Nephron progenitor cell (in vitro differentiated cells): ENCODE results near the gene LMX1B.

Source experiments
- DNase-seq: peaks from one replicate; pipeline ENCODE4 v3.0.0; 2021
- H3K27ac Mint-ChIP-seq: 2 replicates; pipeline ENCODE4 v1.8.0; 2021; ENCODE audit warnings: mild to moderate bottlenecking, moderate library complexity, mixed read lengths
- H3K27me3 Mint-ChIP-seq: 2 replicates; pipeline ENCODE4 v1.8.0; 2021; ENCODE audit warnings: mild to moderate bottlenecking, low read depth, mixed read lengths; ENCODE audit not compliant: poor library complexity
- H3K36me3 Mint-ChIP-seq: 2 replicates; pipeline ENCODE4 v1.8.0; 2021; ENCODE audit warnings: low read depth, mixed read lengths
- H3K4me1 Mint-ChIP-seq: 2 replicates; pipeline ENCODE4 v1.8.0; 2021; ENCODE audit warnings: mixed read lengths
- H3K4me3 Mint-ChIP-seq: 2 replicates; pipeline ENCODE4 v1.8.0; 2021; ENCODE audit warnings: mild to moderate bottlenecking, moderate library complexity, mixed read lengths
- H3K9me3 Mint-ChIP-seq: 2 replicates; pipeline ENCODE4 v1.8.0; 2021; ENCODE audit warnings: mild to moderate bottlenecking, moderate library complexity, mixed read lengths
- TF ChIP-seq, protein P1 (sequence below): fragments of 200-600 bp; sonication (generic); IDR thresholded peaks from 2 replicates; pipeline ENCODE4 v1.5.0; 2021; ENCODE audit warnings: antibody characterized with exemption

Gene LMX1B

DNA sequence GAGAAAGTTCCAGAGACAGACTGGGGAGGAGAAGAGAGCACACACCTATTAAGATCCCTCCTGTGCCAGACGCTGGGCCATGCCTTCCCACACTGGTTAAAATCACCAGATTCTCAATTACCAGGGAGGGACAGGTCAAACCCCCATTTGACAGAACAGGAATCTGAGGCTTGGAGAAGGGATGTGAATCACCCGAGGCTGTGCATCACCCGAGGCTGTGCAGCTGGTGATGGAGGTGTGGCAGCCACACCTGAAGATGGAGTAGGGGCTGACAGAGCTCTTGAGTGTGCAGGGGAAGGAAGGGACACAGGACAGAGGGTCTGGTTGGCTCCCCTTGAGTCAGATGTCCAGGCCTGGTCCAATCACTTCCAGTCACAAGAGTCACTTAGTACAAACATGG, 70.6 kb downstream of the LMX1B start:
- Mint-ChIP-seq H3K4me1 (peaks cover 32% of the 10 kb centered on the region), H3K4me3 (no peak overlapping the region), H3K27me3 (peaks cover 94% of the 10 kb centered on the region), H3K36me3 (no peaks in the 10 kb centered on the region), H3K9me3 (peaks cover 4% of the 10 kb centered on the region), H3K27ac (no peak overlapping the region)
- no peak for DNase-seq
- TF ChIP-seq, protein P1, sequence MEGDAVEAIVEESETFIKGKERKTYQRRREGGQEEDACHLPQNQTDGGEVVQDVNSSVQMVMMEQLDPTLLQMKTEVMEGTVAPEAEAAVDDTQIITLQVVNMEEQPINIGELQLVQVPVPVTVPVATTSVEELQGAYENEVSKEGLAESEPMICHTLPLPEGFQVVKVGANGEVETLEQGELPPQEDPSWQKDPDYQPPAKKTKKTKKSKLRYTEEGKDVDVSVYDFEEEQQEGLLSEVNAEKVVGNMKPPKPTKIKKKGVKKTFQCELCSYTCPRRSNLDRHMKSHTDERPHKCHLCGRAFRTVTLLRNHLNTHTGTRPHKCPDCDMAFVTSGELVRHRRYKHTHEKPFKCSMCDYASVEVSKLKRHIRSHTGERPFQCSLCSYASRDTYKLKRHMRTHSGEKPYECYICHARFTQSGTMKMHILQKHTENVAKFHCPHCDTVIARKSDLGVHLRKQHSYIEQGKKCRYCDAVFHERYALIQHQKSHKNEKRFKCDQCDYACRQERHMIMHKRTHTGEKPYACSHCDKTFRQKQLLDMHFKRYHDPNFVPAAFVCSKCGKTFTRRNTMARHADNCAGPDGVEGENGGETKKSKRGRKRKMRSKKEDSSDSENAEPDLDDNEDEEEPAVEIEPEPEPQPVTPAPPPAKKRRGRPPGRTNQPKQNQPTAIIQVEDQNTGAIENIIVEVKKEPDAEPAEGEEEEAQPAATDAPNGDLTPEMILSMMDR: no peak

DNA sequence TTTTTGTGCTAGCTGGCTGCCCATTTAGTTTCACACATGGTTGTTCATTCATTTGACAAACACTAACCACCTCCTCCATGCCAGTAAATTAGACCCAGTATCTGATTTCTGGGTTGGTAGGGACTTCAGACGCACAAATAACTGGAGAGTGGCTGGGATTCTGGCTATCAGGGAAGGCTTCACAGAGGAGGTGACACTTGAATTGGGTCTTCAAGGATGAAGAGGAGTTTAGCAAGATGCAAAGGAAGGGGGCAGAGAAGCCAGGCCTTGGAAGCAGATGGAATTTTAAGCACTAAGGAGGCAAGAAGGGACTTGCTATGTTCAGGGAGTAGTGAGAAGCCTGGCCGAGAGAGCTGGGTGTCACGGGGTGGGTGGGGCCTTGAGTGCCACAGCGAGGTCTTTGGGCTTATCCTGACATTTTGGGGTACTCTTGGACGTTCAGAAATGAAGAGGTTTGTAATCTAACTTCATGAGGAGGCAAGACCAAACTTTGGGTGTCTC, 71.3 kb downstream of the LMX1B start:
- Mint-ChIP-seq H3K4me1 (peaks cover 38% of the 10 kb centered on the region), H3K36me3 (no peaks in the 10 kb centered on the region), H3K4me3 (no peak overlapping the region), H3K27ac (no peak overlapping the region), H3K9me3 (peaks cover 4% of the 10 kb centered on the region), H3K27me3 (peaks cover 91% of the 10 kb centered on the region)
- DNase-seq: no peak
- TF ChIP-seq, protein P1: no peak

DNA sequence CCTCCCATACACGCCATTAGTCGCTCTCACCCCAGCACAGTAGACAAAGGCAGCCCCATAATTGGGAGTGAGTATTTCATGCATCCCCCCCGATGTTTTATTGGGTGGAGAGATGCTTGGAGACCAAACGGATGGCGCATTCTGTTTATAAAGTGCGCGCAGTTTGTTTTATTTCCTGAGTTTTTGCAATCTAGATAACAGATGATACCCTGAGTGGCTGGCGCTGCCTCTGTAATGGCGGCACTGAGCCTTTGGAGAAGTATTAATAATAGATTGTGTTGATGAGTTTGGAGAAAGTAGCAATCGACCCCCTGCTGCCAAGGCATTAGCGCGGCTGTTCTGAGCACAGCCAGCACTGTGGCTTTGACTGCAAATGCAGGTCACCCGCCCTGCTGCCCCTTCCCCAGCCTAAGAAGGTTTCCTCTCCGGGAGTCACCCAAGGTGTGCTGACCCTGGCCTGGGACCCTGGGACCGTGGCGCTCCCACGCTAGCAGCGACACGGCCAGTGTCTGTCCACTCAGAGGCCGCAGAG, 74.3 kb downstream of the LMX1B start:
- Mint-ChIP-seq H3K9me3 (no peaks in the 10 kb centered on the region), H3K36me3 (no peaks in the 10 kb centered on the region), H3K4me3 (no peak overlapping the region), H3K27ac (no peak overlapping the region), H3K27me3 (peaks cover 75% of the 10 kb centered on the region), H3K4me1 (peaks cover 38% of the 10 kb centered on the region)
- DNase-seq: no peak
- TF ChIP-seq, protein P1: no peak

DNA sequence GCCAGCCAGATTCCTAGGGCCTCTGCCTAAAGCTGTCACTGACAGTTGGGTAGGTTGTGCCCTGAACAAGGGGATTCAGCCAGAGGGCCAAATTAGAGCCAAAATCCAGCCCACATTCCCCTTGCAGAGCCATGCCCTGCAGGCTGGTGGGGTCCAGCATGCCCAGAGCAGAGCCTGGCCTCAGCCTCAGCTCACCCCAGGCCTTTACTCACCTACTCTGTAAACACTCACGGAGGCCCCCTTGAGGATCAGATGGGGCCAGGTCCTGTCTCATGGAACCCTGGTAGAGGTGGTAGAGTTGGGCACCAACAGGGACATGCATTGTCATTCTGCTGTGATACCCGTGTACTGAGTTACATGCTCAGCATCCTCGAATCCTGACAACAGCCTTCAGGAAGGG, 74.9 kb downstream of the LMX1B start:
- no peak overlapping the region for H3K4me3 Mint-ChIP-seq
- H3K36me3 Mint-ChIP-seq: no peaks in the 10 kb centered on the region
- peaks cover 70% of the 10 kb centered on the region for H3K27me3 Mint-ChIP-seq
- no peak overlapping the region for H3K27ac Mint-ChIP-seq
- no peaks in the 10 kb centered on the region for H3K9me3 Mint-ChIP-seq
- H3K4me1 Mint-ChIP-seq: peaks cover 34% of the 10 kb centered on the region
- TF ChIP-seq, protein P1: no peak
- no peak for DNase-seq

DNA sequence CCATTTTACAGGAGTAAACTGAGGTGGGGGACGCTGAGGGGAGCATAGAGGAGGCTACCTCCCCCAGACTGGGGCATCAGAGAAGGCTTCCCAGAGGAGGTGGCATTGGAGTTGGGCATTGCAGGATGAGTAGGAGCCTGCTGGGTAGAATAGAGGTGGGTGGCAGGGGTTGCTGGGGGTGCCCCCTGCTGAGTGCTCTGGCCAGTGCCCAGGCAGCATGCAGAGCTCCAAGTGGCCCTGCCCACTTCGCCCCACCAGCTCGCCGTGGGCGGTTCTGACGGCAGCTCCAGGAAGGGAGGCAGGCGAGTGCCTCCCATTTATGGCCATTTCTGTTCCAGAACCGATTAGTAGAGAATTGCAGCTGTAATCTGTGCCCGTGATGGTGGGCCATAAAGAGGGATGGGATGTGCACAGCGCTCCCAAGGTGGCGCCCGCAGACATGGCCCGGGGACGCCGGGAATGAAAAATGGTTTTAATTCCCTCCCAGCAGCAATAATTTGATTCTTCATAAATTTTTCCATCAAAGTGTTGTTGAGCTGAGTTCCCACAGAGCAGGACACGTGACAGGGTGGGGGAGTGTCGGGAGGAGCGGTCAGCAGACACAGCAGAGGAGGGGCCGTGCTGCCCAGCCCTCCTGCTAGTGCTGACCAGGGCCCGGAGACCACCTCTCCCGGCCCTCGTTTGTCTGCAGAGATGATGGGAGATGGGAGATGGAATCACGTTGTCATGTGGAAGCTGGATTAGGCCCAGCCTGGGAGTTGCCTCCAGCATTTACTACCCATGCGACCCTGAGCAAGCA, 75.5 kb downstream of the LMX1B start:
- Mint-ChIP-seq H3K27me3 (peaks cover 68% of the 10 kb centered on the region), H3K36me3 (no peaks in the 10 kb centered on the region), H3K27ac (no peak overlapping the region), H3K4me1 (peaks cover 28% of the 10 kb centered on the region), H3K4me3 (no peak overlapping the region), H3K9me3 (no peaks in the 10 kb centered on the region)
- DNase-seq: no peak
- TF ChIP-seq, protein P1: no peak
